ENCODE results near the gene RCVRN.

RCVRN gene

DNA sequence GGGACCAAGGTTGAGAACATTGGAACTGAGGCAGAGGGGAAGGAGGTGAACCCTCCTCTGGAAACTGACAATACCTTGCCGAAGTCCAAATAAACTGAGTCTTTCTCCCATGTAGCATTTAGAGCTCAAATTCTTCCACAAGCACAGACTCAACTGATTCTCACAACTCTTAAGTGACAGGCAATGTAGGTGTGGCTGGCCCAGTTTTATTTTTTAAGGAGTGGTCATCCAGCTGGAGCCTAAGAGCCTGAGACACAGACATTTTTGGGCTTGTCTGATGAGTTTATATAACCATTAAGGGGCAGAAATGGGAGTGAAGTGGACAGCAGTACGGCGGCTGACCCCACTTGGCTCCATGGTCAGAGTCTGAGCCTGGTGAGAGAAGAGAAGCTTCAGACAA is 10.8 kb downstream of the RCVRN start:
- no peak for DNase-seq

DNA sequence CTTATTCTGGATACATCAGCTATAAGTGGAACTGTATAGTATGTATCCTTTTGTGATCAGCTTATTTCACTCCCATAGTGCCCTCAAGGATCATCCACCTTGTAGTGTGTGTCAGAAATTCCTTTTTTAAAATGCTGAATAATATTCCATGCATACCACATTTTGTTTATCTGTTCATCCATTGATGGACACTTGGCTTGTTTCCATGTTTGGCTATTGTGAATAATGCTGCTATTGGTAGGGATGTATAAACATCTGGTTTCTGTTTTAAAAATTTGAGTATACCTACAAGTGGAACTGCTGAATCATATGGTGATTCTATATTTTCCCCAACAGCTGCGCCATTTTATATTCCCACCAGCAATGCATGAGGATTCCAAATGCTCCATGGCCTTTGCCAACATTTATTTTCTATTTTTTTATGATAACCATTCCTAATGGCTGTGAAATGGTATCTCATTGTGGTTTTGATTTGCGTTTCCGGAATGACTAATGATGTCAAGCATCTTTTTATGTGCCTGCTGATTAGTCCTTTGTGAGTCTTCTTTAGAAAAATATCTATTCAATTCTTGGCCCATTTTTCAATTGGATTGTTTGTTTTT is 11.6 kb downstream of the RCVRN start:
- DNase-seq = no peak

DNA sequence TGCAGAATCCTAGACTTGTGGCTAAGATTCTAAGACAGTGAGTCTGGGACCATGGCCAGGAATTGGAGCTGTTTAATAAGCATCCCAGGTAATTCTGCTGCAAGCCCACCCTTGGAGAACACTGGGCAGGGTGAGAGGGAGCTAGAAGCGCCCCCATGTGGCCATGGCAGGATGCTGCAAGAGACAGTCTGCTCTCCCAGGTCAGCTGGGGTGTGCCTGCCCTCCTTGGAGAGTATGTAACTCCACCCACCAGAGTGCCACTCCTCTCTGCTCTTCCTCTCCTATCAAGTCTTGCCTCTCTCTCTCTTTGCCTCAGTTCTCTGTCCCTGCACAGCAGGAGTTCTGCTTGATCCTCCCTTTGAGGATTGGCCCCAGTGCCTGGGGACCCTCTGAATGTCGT is 14.9 kb downstream of the RCVRN start:
- no peak for DNase-seq

DNA sequence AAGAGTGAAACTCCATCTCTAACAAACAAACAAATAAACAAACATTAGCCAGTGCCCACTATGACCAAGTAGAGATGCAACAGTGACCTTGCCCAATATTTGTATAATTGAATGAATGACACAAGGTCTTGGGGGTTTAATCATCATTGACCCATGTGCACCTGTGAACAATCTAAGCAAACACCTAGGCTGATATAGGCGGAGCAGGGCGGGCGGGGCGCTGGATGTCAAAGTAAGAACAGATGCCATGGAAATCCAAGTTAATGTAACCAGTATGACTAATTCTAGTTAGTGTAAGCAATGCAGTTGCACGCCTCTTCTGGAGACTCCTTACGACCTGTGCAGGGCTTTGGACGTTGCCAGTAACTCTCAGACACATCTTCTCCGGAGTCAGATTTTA is 17.6 kb downstream of the RCVRN start:
- no peak for DNase-seq

- DNase-seq = no peak
Measured at GRCh38 chr17:9886141-9886930, 18.7 kb downstream of the RCVRN start.

DNA sequence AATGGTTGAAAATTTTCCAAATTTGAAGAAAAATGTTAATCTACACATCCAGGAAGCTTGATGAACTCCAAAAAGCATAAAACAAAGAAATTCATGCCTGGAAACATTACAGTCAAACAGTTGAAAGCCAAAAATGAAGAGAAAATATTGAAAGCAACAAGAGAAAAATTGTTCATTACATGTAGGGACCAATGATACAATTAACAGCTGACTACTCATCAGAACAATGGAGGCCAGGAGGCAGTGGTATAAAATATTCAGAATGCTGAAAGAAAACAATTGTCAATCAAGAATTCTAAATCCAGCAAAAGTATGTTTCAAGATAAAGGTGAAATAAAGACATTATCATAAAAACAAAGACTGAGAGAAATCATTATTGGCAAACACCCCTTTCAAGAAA is 21.6 kb downstream of the RCVRN start:
- no peak for DNase-seq

DNA sequence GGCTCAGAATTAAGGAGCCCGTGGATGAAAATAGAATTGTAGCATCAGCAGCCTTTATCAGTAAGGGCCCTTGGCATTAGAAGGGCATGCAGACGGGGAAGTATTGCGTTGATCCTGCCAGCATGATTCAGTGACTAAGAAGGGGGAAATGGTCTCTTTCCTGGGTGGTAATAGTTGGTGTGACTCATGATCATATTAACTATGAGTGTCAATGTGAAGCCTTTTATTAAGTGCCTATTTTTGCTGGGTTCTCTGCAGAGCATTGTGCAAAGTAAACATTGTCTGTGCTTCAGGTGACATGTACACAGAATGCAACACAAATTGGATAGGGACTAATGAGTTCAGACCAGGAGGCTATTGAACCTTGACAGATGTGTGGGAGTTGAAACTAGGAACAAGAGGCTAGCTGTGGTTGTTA is 24.5 kb downstream of the RCVRN start:
- no peak for DNase-seq

- no peak for DNase-seq
Measured at GRCh38 chr17:9878786-9879525, 26.1 kb downstream of the RCVRN start.

- DNase-seq = no peak
Measured at GRCh38 chr17:9878356-9878755, 26.7 kb downstream of the RCVRN start.

GRCh38 chr17:9875441-9875840 is 29.6 kb downstream of the RCVRN start:
- no peak for DNase-seq

DNA sequence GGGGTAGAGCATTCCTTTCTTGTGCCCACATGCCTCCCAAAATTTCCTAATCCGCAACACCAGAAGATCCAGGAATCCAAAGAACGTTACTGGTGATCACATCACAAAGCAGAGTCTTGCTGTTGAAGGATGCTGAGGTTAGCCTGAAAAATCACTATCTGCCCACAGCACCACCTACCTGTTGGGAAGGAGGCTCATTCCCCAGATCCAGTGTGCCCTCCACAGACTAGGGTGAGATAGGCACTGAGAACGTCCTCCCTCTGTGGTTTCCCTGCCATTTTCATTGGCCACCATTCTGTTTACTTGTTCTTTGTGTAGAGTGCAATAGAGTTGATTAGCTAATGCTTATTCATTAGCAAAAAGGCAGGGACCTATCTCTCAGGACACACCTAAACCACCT is 30.3 kb downstream of the RCVRN start:
- no peak for DNase-seq

- DNase-seq = no peak
Measured at GRCh38 chr17:9872852-9873251, 32.2 kb downstream of the RCVRN start.

DNA sequence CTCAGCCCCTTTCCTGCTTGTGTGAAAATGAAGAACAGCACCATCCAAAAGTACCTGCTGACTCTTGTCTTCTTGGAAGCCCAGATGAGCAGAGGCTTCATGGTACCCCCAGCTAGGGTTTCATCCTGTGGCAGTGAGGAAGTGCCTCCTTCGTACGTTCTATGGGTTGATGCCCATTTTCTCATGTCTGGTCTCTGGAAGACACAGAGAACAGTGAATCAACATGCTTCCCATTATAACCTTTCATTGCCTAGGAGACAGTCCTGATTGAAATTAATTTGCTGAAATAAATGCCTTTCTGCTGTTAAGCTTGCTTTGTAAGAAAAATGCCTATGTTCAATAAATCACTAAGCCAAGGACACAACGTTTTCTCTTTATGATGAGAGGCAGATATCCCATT is 36.5 kb downstream of the RCVRN start:
- DNase-seq = no peak

DNA sequence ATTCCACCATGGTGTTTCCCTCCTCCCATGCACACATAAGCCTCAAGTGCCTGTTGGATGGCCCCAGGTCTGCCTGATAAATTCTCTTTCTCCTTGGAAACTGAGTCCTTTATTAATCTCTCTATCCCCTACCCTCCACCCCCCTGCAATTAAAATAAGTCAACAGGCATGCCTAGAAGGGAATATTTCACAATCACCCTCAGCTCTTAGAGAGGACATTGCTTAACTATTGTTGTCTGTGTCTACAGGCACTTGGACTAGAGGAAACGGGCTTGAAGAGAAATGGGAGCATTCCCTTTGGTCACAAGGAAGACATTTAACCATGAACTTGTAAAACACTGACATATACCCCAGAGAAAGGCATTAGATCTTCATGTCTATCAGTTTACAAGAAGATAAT is 39.5 kb downstream of the RCVRN start:
- no peak for DNase-seq

DNA sequence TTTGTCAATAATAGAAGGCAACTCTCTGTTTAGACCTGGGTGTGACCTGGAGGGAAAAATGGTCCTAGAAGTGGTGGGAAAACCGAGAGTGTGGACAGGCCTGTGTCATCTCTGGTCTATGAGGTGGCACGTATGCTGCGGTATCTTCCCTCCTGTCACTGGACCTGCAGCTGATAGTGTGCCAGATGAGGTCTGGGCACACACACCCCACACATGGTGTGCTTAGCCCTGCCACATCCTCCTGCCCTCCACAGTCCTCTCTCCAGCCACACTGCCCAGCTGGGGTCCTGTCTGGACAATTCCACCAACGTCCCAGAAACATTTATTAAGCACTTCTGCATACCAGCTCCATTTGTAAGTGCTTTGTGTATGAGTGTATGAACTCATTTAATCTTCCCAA is 42.1 kb downstream of the RCVRN start:
- no peak for DNase-seq

DNA sequence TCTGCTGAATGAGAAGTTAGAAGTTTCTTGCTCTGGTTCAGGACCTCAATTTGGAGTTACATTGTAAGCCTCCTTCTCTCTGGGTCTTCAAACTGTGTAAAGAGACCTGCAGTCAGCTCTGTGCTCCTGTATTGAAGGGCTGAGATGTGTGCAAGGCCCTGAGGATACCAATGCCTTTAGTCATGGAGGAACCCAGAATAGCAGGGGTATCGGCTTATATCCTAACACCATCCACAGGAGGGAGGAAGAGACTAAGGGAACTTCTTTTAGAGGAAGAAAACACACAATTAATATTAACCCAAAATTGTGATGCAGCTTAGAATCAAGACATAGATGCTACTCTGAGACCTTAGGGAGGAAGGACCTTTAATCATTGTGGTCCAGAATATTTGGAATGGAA is 42.9 kb downstream of the RCVRN start:
- no peak for DNase-seq

DNA sequence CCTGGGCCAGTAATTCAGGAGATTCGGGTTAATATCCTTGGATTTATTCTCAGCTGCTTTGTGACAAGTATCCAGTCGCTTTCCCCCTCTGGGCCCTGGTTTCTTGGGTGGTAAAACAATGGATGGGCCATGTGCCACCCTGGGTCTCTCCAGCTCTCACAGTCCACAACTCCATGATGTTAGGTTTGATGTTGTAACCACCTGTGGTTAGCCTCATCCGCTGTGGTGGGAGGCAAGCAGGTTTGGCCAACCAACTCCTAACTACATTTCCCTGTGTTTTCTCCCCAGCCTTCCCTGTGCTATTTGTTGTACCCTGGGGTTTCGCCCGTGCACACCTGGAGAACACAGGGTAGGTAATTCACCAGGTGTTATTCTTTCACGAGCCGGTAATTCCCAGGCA is 44.2 kb downstream of the RCVRN start:
- no peak for DNase-seq

- DNase-seq = no peak
Measured at GRCh38 chr17:9859781-9860180, 45.3 kb downstream of the RCVRN start.

GRCh38 chr17:9855036-9855435 is 50.0 kb downstream of the RCVRN start:
- DNase-seq = no peak

- DNase-seq = no peak
Measured at GRCh38 chr17:9854255-9854654, 50.8 kb downstream of the RCVRN start.

DNA sequence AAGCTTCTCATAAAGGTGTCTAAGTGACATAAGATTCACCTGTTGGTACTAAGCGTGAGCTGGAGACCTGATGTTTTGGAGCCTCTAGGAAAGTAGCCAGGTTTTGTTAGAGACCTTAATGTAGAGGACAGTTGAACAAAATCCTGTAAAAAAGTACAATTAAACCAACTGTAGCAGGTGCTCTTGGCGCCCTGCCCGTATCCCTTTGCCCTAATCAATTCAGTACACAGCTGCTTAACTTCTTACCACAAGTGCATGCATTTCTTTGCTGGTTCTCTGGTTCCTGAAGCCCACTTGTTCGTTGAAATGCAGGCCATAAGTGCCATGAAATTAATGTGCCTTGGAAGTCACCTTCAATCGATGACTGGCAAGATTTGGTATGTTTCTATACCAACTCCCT is 54.9 kb downstream of the RCVRN start:
- DNase-seq = no peak

All from COR-L47 (cell line).